Tibial nerve (tissue), 4 donors: ENCODE data around the gene CAMK1D.

Source experiments
- CTCF ChIP-seq, 5 experiments: fragments of 200-600 bp in 3 of 5; fragments of 450-650 bp in 2 of 5; sonication (generic) in 3 of 5; IDR thresholded peaks; one replicate each; pipeline ENCODE4 v1.5.1; 2016 to 2019; ENCODE audit warnings: antibody characterized with exemption in 5 of 5, mild to moderate bottlenecking in 3 of 5, moderate library complexity in 2 of 5
- EP300 ChIP-seq, 2 donors: sonication (generic); formaldehyde crosslinking; IDR thresholded peaks; one replicate each; pipeline ENCODE4 v1.6.1; 2017; ENCODE audit warnings: antibody characterized with exemption in 2 of 2, mild to moderate bottlenecking in 1 of 2
- POLR2A ChIP-seq, 2 donors: fragments of 450-650 bp; IDR thresholded peaks; one replicate each; pipeline ENCODE4 v1.6.1; 2017; ENCODE audit warnings: antibody characterized with exemption in 2 of 2, mild to moderate bottlenecking in 2 of 2, moderate library complexity in 2 of 2

DNA sequence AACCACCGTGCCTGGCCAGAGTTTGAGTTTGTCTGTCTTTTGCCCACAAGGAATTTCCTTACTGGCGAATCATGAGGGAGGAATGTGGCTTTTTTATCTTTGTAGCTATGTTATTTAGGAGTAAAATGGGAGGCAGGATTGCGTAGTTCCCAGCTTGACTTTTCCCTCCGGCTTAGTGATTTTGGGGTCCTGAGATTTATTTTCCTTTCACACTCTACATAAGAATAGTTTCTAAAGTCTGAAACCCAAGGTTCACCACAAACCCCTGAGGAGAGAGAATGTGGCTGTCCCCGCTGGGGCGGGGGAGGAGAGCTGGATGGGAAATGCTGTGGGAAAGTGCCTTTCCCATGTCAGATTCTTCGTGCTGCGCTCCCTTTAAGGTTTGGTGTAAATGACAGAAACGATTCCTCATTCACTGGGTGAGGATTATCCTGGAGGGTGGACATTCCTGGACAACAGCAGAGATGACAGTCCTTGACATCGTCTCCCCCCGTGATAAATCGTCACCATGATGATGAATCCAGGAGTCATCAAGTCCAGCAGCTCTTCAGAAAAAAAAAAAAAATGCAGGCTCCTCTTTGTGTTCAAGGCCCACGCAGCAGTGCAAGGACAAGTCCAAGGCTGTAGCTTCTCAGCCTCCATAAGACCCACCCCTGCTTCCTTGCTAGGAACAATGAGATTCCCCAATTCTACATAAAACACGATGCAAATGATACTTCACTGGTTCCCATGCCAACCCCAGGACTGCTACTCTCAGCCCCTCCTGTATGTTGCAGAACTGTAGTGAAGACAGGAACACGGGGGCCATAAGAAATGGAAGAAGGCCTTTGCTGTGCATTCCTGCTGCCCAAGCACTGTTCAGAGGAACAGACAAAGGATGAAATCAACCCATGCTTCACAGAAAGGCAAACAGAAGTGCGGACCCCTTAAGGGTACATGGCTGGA lies 419.1 kb downstream of the CAMK1D start:
- TF ChIP-seq CTCF (IDR thresholded peaks at IDR 0.05) (no peak), POLR2A (IDR thresholded peaks at IDR 0.05) (no peak), EP300 (IDR thresholded peaks at IDR 0.05) (no peak)
